Loucy (cell line): ENCODE data around the gene B4GALT3.

Source experiments
- H2AFZ ChIP-seq: fragments of 200-600 bp; sonication (generic); 2 replicates; pipeline ENCODE4 v1.6.0; 2016; ENCODE audit warnings: antibody characterized with exemption, mild to moderate bottlenecking, low read length, moderate library complexity
- H3F3A ChIP-seq: fragments of 200-600 bp; 2 replicates; pipeline ENCODE4 v1.6.0; 2016; ENCODE audit warnings: antibody characterized with exemption, low read depth, mild to moderate bottlenecking
- H3K27me3 ChIP-seq: fragments of 200-600 bp; sonication (generic); 2 replicates; pipeline ENCODE4 v1.6.1; 2014; ENCODE audit warnings: low read length, mild to moderate bottlenecking; ENCODE audit not compliant: insufficient read depth, poor library complexity, severe bottlenecking
- H3K36me3 ChIP-seq: fragments of 200-600 bp; sonication (generic); 2 replicates; pipeline ENCODE4 v1.6.1; 2016; ENCODE audit warnings: low read length; ENCODE audit not compliant: insufficient read depth
- H3K4me1 ChIP-seq: fragments of 200-600 bp; sonication (generic); 2 replicates; pipeline ENCODE4 v1.5.1; 2014; ENCODE audit warnings: low read length, mild to moderate bottlenecking; ENCODE audit not compliant: insufficient read depth, poor library complexity, severe bottlenecking
- H3K4me2 ChIP-seq: fragments of 200-600 bp; sonication (generic); 2 replicates; pipeline ENCODE4 v1.6.0; 2014; ENCODE audit warnings: antibody characterized with exemption, low read length, low read depth, mild to moderate bottlenecking; ENCODE audit not compliant: poor library complexity, severe bottlenecking
- H3K4me3 ChIP-seq: fragments of 200-600 bp; sonication (generic); 2 replicates; pipeline ENCODE4 v1.5.1; 2014; ENCODE audit warnings: low read length, mild to moderate bottlenecking, mixed read lengths; ENCODE audit not compliant: poor library complexity, severe bottlenecking
- H3K79me2 ChIP-seq: fragments of 200-600 bp; sonication (generic); 2 replicates; pipeline ENCODE4 v1.6.1; 2014; ENCODE audit warnings: low read length; ENCODE audit not compliant: insufficient read depth
- H3K9ac ChIP-seq: fragments of 200-600 bp; sonication (generic); 2 replicates; pipeline ENCODE4 v1.6.0; 2014; ENCODE audit warnings: mild to moderate bottlenecking, low read depth, low read length, moderate library complexity; ENCODE audit not compliant: poor library complexity, severe bottlenecking
- H3K9me2 ChIP-seq: fragments of 200-600 bp; sonication (generic); replicated peaks from 2 replicates; pipeline ENCODE4 v1.6.1; 2016; ENCODE audit warnings: low read depth, low read length, mixed read lengths
- H3K9me3 ChIP-seq: fragments of 200-600 bp; sonication (generic); 2 replicates; pipeline ENCODE4 v1.6.1; 2014; ENCODE audit warnings: mild to moderate bottlenecking, antibody characterized with exemption, low read length, low read depth; ENCODE audit not compliant: insufficient read depth
- H4K20me1 ChIP-seq: fragments of 200-600 bp; sonication (generic); 2 replicates; pipeline ENCODE4 v1.6.0; 2014; ENCODE audit warnings: antibody characterized with exemption, low read length, mild to moderate bottlenecking; ENCODE audit not compliant: insufficient read depth, poor library complexity, severe bottlenecking
- CTCF ChIP-seq: fragments of 200-600 bp; sonication (generic); conservative IDR thresholded peaks from 2 replicates; pipeline ENCODE4 v1.5.1; 2014; ENCODE audit warnings: mild to moderate bottlenecking, antibody characterized with exemption, low read length
- EZH2phosphoT487 ChIP-seq: fragments of 200-600 bp; IDR thresholded peaks from 2 replicates; pipeline ENCODE4 v1.6.1; 2018; ENCODE audit warnings: antibody characterized with exemption, mild to moderate bottlenecking, moderate library complexity, borderline replicate concordance

B4GALT3 gene

DNA sequence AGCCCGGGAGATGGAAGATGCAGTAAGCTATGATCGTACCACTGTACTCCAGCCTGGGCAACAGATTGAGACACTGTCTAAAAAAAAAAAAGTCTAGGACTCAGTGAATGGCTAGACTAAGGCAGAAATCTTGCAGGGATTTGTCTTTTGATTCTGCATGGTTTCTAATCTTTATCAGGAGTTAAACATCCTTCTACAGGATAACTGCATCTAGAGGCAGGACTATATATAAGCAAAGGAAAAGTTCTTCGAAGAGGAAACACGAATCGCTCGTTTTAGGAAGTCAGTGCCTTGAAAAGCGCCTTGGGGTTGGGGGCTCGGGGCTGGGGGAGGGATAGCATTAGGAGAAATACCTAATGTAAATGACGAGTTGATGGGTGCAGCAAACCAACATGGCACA lies 24.1 kb downstream of the B4GALT3 start:
- no peaks in the 10 kb centered on the region for H3K9me2 ChIP-seq
- peaks cover 11% of the 10 kb centered on the region; the same call in 1 of the 2 replicates for H3K36me3 ChIP-seq
- H3K27me3 ChIP-seq, result no peaks in the 10 kb centered on the region
- H3K4me3 ChIP-seq, result peak overlapping the region; percentile 85
- peak overlapping the region; percentile 87 for H3K9ac ChIP-seq
- H2AFZ ChIP-seq, result no peak overlapping the region
- H3K79me2 ChIP-seq, result peaks cover 27% of the 10 kb centered on the region
- no peaks in the 10 kb centered on the region for H4K20me1 ChIP-seq
- no peaks in the 10 kb centered on the region for H3K9me3 ChIP-seq
- peaks cover 13% of the 10 kb centered on the region for H3K4me1 ChIP-seq
- peak overlapping the region; percentile 73 for H3K4me2 ChIP-seq
- no peaks in the 10 kb centered on the region for H3F3A ChIP-seq
- TF ChIP-seq CTCF (no peak), EZH2phosphoT487 (no peak)

GRCh38 chr1:161145832-161146231 lies 31.5 kb downstream of the B4GALT3 start:
- H3F3A ChIP-seq, result no peaks in the 10 kb centered on the region
- H3K27me3 ChIP-seq, result no peaks in the 10 kb centered on the region
- no peak overlapping the region for H3K9ac ChIP-seq
- no peak overlapping the region for H3K4me2 ChIP-seq
- no peaks in the 10 kb centered on the region for H3K36me3 ChIP-seq
- H2AFZ ChIP-seq, result no peak overlapping the region
- no peak for TF ChIP-seq EZH2phosphoT487
- no peak for TF ChIP-seq CTCF
- H3K4me3 ChIP-seq, result no peak overlapping the region
- no peaks in the 10 kb centered on the region for H3K4me1 ChIP-seq
- H4K20me1 ChIP-seq, result no peaks in the 10 kb centered on the region
- H3K9me3 ChIP-seq, result no peaks in the 10 kb centered on the region
- no peaks in the 10 kb centered on the region for H3K79me2 ChIP-seq
- H3K9me2 ChIP-seq, result no peaks in the 10 kb centered on the region

DNA sequence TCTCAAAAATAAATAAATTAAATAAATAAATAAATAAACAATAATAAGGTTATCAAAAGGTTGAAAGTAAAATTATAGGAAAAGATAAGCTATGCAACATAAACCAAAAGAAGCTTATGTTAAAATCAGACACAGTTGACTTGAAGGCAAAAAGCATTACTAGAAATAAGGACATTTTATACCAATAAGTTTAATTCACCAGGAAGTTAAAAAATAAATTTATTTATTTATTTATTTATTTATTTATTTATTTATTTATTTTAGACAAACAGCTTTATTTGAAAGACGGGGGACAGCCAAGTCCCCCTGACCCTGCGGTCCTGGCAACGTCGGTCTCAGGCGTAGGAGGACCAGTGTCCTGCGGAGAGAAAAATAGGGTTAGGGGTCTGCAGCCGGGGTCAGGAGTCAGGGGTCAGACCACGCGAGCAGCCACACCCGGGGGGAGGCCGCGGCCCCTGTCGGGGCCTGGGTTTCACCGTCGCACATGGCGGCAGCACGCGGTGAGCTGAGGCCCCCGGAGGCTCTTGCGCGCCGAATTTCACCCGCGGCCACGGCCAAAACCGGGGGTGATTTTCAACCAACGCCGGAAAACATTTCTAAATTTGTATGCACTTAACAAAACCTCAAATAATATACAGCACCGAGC lies 36.4 kb downstream of the B4GALT3 start:
- no peaks in the 10 kb centered on the region for H3K36me3 ChIP-seq
- H3F3A ChIP-seq, result 0 out of 2 replicates have a peak, but pooled peaks cover 2% of the 10 kb centered on the region
- no peak overlapping the region for H2AFZ ChIP-seq
- TF ChIP-seq EZH2phosphoT487 (no peak), CTCF (no peak)
- H3K27me3 ChIP-seq, result no peaks in the 10 kb centered on the region
- H3K9ac ChIP-seq, result no peak overlapping the region
- H3K4me2 ChIP-seq, result no peak overlapping the region
- no peak overlapping the region for H3K4me3 ChIP-seq
- no peaks in the 10 kb centered on the region for H3K79me2 ChIP-seq
- no peaks in the 10 kb centered on the region for H3K9me2 ChIP-seq
- no peaks in the 10 kb centered on the region for H3K4me1 ChIP-seq
- H3K9me3 ChIP-seq, result no peaks in the 10 kb centered on the region
- H4K20me1 ChIP-seq, result no peaks in the 10 kb centered on the region
